Epidermal melanocyte (primary cell): ENCODE data around the gene FZD4.
"Not testable (repeated sequence)": the region's sequence is repeated elsewhere in the genome, so short reads cannot be mapped to it uniquely, and the experiment has no call there.

Source experiments
- DNase-seq: peaks from one replicate; pipeline ENCODE4 v3.0.0; 2011; ENCODE audit warnings: low spot score; ENCODE audit not compliant: insufficient read length

Gene FZD4

DNA sequence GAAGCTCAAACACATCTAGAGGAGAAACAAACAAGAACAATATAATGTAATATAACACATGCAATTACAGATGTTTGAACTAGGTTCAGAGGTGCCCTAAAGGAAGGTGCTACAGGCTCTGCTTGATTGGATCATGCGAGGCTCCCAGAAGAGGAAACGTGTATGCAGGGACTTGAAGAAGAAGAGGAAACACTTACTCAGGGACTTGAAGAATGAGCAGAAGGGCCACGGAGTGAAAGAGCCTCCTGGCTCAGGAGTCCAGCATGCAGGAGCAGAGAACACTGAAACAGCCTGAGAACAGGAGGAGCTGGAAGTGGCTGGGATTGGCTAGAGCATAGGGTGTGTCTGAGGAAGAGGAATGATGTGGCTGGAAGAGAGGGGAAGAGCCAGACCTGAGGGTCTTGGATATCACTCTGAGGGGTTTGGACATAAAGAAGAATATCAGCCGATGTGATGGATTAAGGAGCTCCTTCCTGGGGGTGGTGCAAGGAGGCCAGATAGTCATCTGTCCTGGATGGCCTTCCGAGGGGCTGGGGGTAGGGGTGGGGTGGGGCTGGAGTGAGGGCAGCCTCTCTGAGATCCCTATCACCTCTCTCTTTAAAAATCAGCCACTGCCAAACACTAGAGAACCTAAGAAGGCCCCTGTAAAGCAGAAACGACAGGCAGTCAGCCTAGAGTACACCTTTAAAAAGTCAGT is 16.8 kb downstream of the FZD4 start:
- DNase-seq, result no peak

DNA sequence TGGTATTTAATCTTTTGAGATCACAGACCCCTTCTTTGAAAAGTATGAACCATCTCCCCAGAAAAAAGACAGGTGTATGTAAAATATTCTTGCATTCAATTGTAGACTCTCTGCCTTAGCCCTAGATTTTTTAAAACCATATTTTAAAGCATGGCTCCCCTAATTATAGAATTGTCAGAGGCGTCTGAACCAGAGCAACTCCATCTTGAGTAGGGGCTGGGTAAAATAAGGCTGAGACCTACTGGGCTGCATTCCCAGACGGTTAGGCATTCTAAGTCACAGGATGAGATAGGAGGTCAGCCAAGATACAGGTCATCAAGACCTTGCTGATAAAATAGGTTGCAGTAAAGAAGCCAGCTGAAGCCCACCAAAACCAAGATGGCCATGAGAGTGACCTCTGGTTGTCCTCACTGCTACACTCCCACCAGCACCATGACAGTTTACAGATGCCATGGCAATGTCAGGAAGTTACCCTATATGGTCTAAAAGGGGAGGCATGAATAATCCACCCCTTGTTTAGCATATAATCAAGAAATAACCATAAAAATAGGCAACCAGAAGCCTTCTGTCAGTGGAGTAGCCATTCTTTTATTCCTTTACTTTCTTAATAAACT is 17.9 kb downstream of the FZD4 start:
- not testable (repeated sequence) for DNase-seq

DNA sequence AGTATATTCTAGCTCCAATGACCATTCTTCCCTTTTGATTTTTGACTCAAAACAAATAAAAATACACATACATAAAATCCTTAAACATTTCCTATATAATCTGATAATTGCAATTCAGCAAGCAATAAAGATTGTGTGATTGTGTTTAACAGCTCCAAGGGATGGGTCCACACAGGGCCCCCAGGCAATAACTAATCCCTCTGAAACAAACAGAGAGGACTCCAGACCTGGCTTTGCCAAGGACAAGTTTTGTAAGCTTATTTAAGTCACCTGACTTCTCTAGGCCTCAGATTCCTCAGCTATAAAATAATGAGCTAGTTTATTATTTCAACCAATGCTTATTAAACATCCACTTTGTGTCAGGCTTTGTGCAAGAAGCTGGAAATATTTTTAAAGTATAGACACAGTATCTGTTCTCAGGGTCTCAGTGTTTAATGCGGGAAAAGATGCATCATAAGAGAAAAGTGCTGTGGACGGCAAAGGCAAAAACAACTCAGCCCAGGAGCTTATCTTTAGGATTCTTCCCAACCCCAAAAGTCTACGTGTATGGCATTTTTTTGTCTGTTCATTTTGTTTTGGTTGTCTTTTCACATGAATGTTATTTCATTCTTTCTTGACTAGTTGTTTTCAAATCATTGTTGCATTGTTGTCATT is 20.1 kb downstream of the FZD4 start:
- DNase-seq, result no peak

DNA sequence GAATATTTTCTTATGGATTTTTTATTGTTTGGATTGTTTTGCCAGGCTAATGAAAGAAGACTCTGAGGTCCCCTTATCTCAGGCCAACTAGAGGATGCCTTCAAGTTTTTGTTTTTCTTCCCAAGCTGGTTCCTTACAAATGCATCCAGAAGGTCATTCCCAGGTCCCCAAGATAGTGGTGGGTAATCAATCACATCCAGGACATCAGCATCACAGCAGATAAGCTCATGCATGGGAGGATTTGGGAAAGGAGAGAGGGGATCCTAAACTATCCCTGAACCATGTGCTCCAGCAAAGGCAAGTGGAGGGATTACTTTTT is 20.7 kb downstream of the FZD4 start:
- DNase-seq, result no peak

DNA sequence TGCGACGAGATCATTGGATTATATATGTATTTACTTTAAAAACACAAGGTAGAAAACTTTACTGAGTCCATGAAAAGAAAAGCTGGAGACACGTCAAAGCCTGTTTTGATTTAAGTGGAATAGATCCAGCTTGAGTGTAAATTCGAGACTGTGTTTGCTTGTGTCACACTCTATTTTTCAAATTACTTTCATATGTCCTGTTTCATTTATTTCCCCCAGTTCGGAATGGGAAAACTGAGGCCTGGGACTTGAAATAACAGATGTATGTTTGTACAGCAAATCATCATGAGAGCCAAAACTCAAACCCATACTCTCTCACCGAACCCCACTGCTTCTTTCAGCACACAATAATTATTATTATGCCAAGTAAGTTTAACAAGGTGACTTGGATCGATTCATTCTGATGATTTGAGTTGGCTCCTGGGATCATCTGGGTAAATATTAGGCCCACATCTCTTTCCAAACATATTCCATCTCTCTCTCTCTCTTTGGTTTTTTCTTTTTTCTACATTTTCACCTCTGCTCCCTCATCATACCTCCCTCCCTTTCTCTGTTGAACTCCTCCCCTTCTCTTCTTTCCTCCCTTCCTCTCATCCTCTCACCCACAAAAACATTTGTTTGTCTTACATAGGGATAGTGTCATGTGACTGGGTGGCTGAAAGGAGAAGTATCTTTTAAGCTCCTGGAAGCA is 21.2 kb downstream of the FZD4 start:
- no peak for DNase-seq

DNA sequence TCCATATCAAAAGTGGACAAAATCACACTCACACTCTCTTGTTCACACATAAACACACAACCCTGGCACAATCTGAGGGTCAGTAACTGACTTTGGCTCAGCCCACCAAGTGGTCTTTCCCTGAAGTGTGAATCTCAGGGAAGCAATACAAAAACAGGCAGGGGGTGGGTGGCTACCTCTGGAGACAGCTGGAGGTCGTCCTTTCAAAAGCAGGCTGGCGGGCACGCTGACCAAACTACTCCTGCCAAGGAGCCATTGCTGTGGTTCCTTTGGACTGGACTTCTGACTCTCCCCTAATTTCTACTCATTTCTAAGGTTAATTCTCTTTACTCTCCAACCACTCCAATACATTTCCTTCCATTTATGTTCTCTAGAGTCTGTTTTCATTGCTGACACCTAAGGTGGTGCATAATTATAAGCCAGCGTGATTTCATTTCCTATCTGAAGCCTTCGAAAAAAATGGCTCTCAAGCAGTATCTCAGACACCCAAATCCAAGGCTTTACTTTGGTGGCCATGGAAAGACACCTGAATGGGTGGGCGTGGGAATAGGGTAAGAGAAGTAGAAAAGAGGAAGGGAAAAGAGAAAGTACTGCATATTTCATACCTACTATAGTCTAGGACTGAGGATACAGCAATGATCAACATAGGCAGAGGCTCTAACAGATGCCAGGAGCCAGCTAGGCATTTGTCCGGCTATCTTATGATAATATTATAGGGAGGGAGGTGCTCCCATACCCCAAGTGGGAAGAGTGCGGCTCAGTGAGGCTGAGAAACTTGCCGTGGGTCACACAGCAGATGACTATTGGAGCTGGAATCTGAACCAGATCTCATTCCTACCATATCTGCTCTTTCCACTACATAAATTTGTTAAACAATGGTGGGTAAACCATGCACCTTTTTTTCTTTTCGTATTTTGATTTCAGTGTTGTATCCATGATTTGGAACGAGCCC is 22.0 kb downstream of the FZD4 start:
- no peak for DNase-seq

DNA sequence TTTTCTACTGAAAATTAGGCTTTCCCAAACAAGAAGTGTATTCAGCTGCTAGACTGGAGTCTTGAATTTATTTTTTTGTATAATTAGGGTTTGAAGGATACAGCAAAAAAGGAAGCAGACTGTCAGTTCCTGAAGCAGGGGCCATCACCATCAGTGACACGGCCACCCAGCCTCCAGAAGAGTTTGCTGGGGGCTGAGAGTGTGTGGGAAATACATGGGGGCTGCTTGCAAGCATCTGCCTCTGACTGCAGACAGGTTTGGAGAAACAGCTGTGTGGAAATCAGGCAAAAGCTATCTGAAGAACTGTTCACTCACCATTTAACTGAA is 23.0 kb downstream of the FZD4 start:
- no peak for DNase-seq

DNA sequence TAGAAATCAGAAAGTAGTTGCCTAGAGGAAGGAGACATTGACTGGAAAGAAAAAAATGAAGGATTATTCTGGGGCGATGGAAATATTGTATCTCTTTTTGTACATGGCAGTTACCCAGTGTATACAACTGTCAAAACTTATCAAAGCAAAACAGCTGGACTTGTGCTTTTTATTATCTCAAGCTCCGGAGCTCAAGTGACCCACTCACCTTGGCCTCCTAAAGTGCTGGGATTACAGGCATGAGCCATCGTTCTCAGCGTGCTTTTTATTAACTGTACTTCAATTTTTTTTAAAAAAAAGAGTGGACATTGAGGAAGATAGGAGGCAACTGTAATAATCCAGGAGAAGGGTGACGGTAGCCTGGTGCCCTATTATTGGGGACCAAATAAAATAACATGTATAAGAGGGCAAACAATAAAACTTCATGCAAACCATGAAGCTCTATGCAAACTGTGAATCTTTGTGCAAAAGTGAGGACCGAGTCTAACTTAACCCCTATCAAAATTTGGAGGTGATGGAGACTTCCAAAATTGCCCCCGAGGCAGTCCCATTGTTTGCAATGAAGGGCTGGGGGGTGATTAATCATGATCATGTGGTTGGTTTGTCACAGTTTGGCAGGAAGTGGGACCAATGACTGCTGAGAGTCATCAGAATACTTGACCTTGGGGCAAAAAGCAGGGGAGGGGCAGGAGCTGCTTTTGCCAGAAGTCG is 23.5 kb downstream of the FZD4 start:
- DNase-seq, result peak; percentile 59

DNA sequence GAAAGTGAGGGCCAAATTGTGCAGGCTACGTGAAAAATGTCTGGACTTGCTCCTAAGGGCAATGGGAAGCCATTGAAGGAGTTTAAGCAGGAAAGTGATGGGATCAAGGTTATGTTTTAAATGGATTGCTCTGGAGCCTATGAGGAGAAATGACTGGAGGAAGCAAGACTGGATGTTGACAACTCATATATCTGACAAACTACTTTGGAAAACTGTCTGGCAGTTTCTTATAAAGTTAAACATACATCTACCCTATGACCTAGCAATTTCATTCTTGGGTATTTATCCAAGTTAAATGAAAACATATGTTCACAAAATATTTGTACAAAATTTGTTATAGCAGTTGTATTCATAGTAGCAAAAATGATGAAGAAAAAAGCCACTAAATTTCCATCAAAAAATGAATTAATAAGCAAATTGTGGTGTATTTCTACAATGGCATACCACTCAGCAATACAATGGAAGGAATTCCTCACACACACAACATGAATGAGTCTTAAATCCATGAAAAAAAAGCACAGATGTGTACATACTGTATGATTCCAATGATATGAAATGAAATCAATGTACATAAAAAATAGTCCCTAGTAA is 24.1 kb downstream of the FZD4 start:
- DNase-seq, result no peak

DNA sequence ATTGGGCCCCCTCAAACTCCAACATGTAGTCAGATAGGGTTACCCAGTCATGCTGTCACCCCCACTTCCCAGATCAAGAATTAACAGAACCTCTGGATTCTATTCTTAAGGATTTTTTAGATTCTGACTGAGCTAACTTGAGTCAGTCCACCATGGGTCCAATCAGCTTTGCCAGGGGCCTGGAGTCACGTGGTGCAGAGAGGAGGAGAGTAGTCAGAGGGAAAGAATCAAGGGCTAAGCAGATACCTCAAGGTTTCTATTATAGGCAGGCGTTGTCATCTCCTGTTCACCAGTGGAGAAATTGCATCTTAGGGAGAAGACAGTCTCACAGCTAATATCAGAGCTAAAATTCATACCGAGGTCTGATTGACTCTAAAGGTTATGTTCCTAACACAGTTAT is 28.2 kb downstream of the FZD4 start:
- no peak for DNase-seq

DNA sequence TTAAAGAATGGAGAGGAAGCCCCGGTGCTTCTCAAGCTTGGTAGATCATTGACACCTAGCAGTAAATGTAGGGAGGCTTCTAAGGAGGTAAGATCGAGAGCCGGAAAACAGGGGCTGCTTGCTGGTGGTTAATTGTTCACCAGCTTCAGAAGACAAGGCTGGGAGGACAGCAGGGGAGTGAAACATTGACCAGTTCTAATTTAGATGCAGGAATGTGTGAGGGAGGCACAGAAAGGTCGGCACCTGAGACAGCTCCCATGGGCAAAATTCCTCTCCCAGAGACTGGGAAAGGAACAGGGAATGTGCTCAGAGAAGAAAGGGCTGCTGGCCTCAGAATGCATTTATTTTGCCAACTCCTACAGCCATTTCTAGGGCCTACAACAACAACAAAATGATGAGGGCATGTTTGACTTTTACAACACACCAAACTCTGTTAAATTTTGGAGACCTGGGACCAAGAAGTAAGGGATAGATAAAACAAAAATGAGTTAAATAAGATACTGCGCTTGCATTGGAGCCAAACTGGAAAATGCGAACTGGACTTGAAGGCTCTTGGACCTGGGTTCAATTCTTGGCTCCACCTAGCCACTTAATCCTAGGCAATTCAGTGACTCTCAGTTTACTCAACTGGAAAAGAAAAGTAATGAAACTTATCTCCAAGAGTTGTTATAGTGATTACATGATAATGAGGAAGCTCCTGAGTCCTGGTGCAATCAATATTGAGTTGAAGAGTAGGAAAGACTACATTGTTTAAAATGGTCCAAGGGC is 31.0 kb downstream of the FZD4 start:
- no peak for DNase-seq

DNA sequence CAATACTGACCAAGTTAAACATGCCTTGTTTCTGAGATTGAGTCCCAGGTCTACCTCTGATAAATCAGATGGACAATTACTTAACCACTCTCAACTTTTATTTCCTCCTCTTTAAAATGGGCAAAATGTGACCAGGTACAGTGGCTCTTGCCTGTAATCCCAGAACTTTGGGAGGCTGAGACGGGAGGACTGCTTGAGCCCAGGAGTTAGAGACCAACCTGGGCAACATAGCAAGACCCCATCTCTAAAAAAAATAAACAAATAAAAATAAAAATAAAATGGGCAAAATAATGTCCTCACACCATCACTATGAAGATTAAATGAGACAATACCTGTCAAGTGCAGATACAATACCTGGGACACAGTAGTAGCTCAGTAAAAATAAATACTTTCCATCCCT is 33.0 kb downstream of the FZD4 start:
- DNase-seq, result no peak

DNA sequence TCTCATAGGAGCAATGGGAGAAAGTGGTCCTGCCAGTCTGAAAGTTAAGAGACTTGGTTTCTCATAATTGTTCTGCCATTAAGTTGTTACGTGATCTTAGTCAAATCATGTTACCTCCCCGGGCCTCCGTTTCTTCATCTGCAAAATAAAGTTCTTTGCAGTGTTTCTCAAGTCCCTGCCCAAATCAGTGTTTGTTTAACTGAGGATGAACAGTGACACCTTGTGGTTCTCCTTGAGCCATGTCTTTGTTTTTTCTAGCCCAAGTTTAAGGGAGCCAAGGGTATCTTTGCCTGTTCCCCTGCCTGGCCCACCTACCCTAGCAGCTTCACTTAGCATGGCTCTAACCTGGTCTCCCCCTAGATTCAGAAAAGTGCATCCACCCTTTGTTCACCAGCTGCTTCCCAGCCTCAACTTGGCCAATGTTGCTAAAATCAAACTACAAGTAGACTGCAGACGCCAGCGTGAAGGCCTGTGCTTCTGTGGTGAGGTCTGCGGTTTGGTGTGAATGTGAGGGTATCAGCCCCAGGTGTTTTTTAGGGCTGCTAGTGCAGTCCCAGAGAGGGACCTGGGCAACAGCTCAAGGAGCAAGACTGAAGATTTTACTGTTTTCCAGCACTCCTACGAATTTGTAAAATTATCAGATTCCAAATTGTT is 35.5 kb downstream of the FZD4 start:
- DNase-seq, result peak; percentile 49

DNA sequence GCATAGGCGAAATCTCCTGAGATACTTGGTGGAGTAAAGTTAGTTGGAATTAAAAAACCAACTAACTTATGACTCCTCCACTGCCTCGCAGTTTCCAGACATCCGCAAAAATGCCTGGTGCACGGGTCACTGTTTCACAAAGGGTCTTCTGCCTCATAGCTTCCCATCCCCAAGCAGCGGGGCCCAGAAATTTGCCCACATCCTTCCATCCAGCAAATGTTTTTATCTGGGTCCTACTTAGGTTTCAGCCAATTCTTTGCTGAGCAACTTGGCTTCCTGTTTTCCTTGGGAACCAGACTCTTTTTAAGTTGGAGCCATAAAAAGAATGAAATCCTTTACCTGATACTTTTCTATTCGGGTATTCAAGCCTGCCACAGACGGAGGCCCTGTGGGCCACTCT is 36.2 kb downstream of the FZD4 start:
- no peak for DNase-seq

DNA sequence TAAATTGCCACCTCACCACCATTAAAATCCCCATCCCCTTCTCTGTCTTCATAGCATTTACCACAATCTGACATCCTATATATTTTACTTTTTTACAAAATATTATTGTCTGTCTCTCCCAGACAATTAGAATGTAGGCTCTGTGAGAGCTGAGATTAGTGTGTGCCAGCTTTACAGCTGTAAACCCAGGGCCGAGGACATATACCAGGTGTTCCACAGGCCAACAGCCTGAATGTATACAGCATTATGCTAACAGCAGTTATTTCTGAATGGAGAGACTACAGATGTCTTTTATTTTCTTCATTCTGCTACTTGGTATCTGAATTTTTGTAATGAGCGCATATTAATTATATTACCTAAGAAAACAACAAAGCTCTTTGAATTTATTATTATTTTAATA is 36.7 kb downstream of the FZD4 start:
- no peak for DNase-seq

DNA sequence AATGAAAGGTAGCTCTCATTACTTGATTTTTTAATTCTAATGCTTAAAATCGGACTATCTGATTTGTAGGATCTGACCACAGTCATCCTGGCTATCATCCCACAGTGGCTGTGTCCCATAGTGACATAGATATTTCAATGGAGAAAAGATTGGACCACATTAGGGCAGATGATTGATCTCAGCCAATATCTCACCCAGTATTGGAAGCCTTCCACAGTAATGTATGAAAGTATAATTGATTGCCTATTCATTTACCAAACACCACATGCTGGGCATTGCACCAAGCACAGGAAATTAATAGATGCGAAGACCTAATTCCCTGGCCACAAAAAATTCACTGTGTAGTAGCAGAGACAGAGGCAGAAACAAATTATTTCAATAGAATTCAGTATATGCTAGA is 37.6 kb downstream of the FZD4 start:
- no peak for DNase-seq

DNA sequence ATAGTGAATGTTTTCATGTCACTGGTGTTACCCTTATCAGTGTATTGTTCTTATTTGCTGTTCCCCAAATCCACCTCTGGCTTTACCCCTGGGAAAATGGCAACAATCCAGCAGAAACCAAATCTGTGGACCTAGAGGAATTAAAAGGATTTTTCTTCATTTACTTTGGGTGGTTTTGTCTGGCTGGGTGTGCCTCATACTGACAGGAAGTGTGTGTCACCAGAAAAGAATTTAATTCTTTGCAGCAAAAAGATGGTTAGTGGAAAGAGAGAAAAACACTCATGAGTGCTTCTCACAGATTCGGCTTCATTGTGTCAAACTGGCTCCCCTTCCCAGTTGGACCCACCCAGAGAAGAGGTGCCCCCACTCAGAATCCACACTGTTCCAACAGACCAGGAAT is 38.9 kb downstream of the FZD4 start:
- peak; percentile 44 for DNase-seq

DNA sequence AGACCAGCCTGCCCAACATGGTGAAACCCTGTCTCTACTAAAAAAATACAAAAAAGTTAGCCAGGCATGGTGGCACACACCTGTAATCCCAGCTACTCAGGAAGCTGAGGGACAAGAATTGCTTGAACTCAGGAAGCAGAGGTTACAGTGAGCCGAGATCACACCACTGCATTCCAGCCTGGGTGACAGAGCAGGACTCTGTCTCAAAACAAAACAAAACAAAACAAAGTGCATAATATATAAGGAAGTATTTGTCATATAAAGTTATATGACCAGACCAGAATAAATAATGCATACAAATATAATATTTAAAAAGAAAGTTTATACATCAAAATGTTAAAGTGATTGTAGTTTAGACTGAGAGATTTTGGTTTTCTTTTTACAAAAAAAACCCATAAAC is 39.3 kb downstream of the FZD4 start:
- not testable (repeated sequence) for DNase-seq

DNA sequence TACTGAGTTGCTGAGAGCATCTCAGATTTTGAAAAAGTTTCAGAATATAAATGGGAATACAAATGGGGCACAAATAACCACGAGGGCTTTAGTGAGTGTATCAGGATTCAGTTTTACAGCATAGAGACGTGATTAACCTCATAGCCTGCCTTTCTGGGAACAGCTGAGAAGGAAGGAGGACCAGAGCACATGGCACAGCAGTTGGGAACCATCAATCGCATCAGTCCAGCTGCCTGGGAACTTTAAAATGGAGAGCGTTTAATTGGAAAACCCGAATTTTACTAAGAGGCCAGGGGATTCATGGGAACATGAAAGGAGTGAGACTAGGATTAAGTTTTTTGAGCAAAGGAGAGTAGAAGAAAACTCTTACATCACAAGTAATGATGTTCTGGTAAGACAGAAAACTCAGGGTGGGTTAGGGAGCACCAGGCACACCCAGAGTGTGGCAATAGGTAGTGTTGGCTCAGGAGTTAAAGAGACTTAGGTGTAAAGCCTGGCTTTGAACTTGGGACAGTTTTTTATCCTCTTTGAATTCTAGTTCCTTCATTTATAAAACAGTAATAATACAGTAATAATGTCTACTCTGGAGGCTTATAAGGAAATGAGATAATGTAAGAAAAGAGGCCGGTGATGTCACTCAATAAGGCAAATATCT is 40.2 kb downstream of the FZD4 start:
- no peak for DNase-seq
